ENCODE measurements around the gene LMF1. TPM values are rescaled to one million over a fixed set of nuclear protein-coding genes. Genes with fewer than 3 reads are reported as not detected.

LMF1 gene
- polyA plus RNA-seq, 3 donors: 5.9 to 14.7 (median 10.6) TPM

- no peaks in the 10 kb centered on the region for H3K4me1 ChIP-seq (ENCODE audit: control insufficient read depth in 1 of 2, insufficient read depth in 2 of 2, low read length in 2 of 2)
- H3K79me2 ChIP-seq (ENCODE audit: insufficient read depth, low read length): no peaks in the 10 kb centered on the region
- H3K36me3 Mint-ChIP-seq: no peaks in the 10 kb centered on the region
- peaks cover 0 to 1% (median 0%) of the 10 kb centered on the region in 7 donors for H3K9me3 Mint-ChIP-seq
- no peak overlapping the region for H3K4me2 ChIP-seq (replicated peaks; ENCODE audit: extremely low read depth, low read length, poor library complexity, severe bottlenecking)
- H3K9me3 ChIP-seq (replicated peaks in 1 of 2; ENCODE audit: control insufficient read depth in 1 of 2, insufficient read depth in 1 of 2, low read length in 2 of 2): no peaks in the 10 kb centered on the region
- intact Hi-C loops (cut with micrococcal nuclease): loop anchor here in 1 of 2 donors (10.0 kb wide), 1 partner anchor 97 kb away; no protein-coding TSS in a partner anchor
- H3K27ac Mint-ChIP-seq: no peak overlapping the region
- H3K4me3 Mint-ChIP-seq: no peak overlapping the region
- no peak for TF ChIP-seq CTCF (IDR thresholded peaks at IDR 0.05)
- H3K4me1 Mint-ChIP-seq: peaks cover 1% of the 10 kb centered on the region
- H3K27me3 ChIP-seq (ENCODE audit: control insufficient read depth in 2 of 2, insufficient read depth in 2 of 2, low read length in 2 of 2): no peaks in the 10 kb centered on the region
- H3K27me3 Mint-ChIP-seq (ENCODE audit: low read depth in 3 of 3): peaks cover 7 to 14% (median 13%) of the 10 kb centered on the region in 3 donors
- no peak overlapping the region for H3K4me3 ChIP-seq (replicated peaks in 1 of 3; ENCODE audit: low read depth in 2 of 3, low read length in 3 of 3)
- H4K20me1 ChIP-seq (ENCODE audit: insufficient read depth, low read length): no peaks in the 10 kb centered on the region
- DNase-seq: no peak
- WGBS (ENCODE audit: insufficient coverage): 98% methylated on average over 22 of the region's 24 CpGs
- no peak overlapping the region for H3K27ac ChIP-seq (ENCODE audit: low read depth in 1 of 2, low read length in 2 of 2)
- no peak overlapping the region for H3K9ac ChIP-seq (ENCODE audit: insufficient read depth, low read length, poor library complexity, severe bottlenecking)
- H3K36me3 ChIP-seq (replicated peaks in 1 of 2; ENCODE audit: control insufficient read depth in 1 of 2, insufficient read depth in 2 of 2, low read length in 2 of 2): no peaks in the 10 kb centered on the region
- no peak overlapping the region for H2AFZ ChIP-seq (ENCODE audit: insufficient read depth, low read depth, low read length, poor library complexity, severe bottlenecking)
These were observed 143.3 kb downstream of the LMF1 start for GRCh38 chr16:827513-827912.

GRCh38 chr16:825341-826061, 145.3 kb downstream of the LMF1 start:
- TF ChIP-seq CTCF (IDR thresholded peaks at IDR 0.05): no peak
- no peak overlapping the region for H3K4me3 ChIP-seq (replicated peaks in 1 of 3; ENCODE audit: low read depth in 2 of 3, low read length in 3 of 3)
- no peak overlapping the region for H3K9ac ChIP-seq (ENCODE audit: insufficient read depth, low read length, poor library complexity, severe bottlenecking)
- no peak overlapping the region for H3K27ac ChIP-seq (ENCODE audit: low read depth in 1 of 2, low read length in 2 of 2)
- no peaks in the 10 kb centered on the region for H3K4me1 ChIP-seq (ENCODE audit: control insufficient read depth in 1 of 2, insufficient read depth in 2 of 2, low read length in 2 of 2)
- Mint-ChIP-seq H3K9me3 (peaks cover 0 to 2% (median 0%) of the 10 kb centered on the region in 7 donors), H3K36me3 (no peaks in the 10 kb centered on the region), H3K27ac (no peak overlapping the region), H3K27me3 (ENCODE audit: low read depth in 3 of 3) (peaks cover 8 to 15% (median 13%) of the 10 kb centered on the region in 3 donors), H3K4me1 (no peaks in the 10 kb centered on the region), H3K4me3 (peak overlapping the region in 1 of 2 donors; percentile 9)
- H3K27me3 ChIP-seq (ENCODE audit: control insufficient read depth in 2 of 2, insufficient read depth in 2 of 2, low read length in 2 of 2): no peaks in the 10 kb centered on the region
- H4K20me1 ChIP-seq (ENCODE audit: insufficient read depth, low read length): no peaks in the 10 kb centered on the region
- H3K4me2 ChIP-seq (replicated peaks; ENCODE audit: extremely low read depth, low read length, poor library complexity, severe bottlenecking): no peak overlapping the region
- no peak overlapping the region for H2AFZ ChIP-seq (ENCODE audit: insufficient read depth, low read depth, low read length, poor library complexity, severe bottlenecking)
- H3K79me2 ChIP-seq (ENCODE audit: insufficient read depth, low read length): no peaks in the 10 kb centered on the region
- WGBS (ENCODE audit: insufficient coverage): 67% methylated on average over 24 of the region's 36 CpGs
- H3K9me3 ChIP-seq (replicated peaks in 1 of 2; ENCODE audit: control insufficient read depth in 1 of 2, insufficient read depth in 1 of 2, low read length in 2 of 2): no peaks in the 10 kb centered on the region
- DNase-seq: no peak
- no peaks in the 10 kb centered on the region for H3K36me3 ChIP-seq (replicated peaks in 1 of 2; ENCODE audit: control insufficient read depth in 1 of 2, insufficient read depth in 2 of 2, low read length in 2 of 2)
- intact Hi-C loops (cut with micrococcal nuclease): loop anchor here in 1 of 2 donors (10.0 kb wide), 1 partner anchor 99 kb away; no protein-coding TSS in a partner anchor

All from CD14-positive monocyte (primary cell).